H9 (cell line): ENCODE results near the gene MYMK. TPM values are rescaled to one million over a fixed set of nuclear protein-coding genes. Genes with fewer than 3 reads are reported as not detected.

ENCODE experiments used
- DNase-seq: peaks from one replicate; pipeline ENCODE4 v3.0.0-alpha.2; 2017
- H2AFZ ChIP-seq: one replicate; pipeline ENCODE4 v1.6.1; 2013; ENCODE audit warnings: mild to moderate bottlenecking, low read length, control low read depth, moderate library complexity
- H2AK5ac ChIP-seq: 2 replicates; pipeline ENCODE4 v1.6.1; 2013; ENCODE audit warnings: low read length, control low read depth, mixed read lengths; ENCODE audit not compliant: insufficient read length
- H2BK120ac ChIP-seq: one replicate; pipeline ENCODE4 v1.6.1; 2013; ENCODE audit warnings: low read depth, mild to moderate bottlenecking, low read length, control low read depth, inconsistent platforms; ENCODE audit not compliant: poor library complexity, severe bottlenecking
- H2BK12ac ChIP-seq: 2 replicates; pipeline ENCODE4 v1.6.1; 2013; ENCODE audit warnings: low read length, control low read depth, mixed read lengths, low read depth; ENCODE audit not compliant: insufficient read length
- H2BK15ac ChIP-seq: 2 replicates; pipeline ENCODE4 v1.6.1; 2013; ENCODE audit warnings: low read depth, low read length, control low read depth
- H2BK20ac ChIP-seq: one replicate; pipeline ENCODE4 v1.6.1; 2013; ENCODE audit warnings: low read depth, mild to moderate bottlenecking, low read length, control low read depth, inconsistent platforms; ENCODE audit not compliant: poor library complexity, severe bottlenecking
- H2BK5ac ChIP-seq: 2 replicates; pipeline ENCODE4 v1.6.1; 2013; ENCODE audit warnings: low read length, control low read depth, mixed read lengths; ENCODE audit not compliant: insufficient read length
- H3K14ac ChIP-seq: 2 replicates; pipeline ENCODE4 v1.6.1; 2013; ENCODE audit warnings: low read length, control low read depth; ENCODE audit not compliant: insufficient read depth
- H3K18ac ChIP-seq: 2 replicates; pipeline ENCODE4 v1.6.1; 2013; ENCODE audit warnings: low read depth, mild to moderate bottlenecking, mixed read lengths, low read length, control low read depth; ENCODE audit not compliant: insufficient read length
- H3K23ac ChIP-seq: 2 replicates; pipeline ENCODE4 v1.6.1; 2013; ENCODE audit warnings: low read length, control low read depth, mixed read lengths, low read depth; ENCODE audit not compliant: insufficient read length
- H3K23me2 ChIP-seq: 2 replicates; pipeline ENCODE4 v1.6.1; 2013; ENCODE audit warnings: low read depth, mild to moderate bottlenecking, mixed read lengths, low read length, control low read depth; ENCODE audit not compliant: insufficient read length, poor library complexity, severe bottlenecking
- H3K27ac ChIP-seq: 2 replicates; pipeline ENCODE4 v1.5.1; 2013; ENCODE audit warnings: low read length, control low read depth, mixed read lengths, low read depth; ENCODE audit not compliant: insufficient read length
- H3K27me3 ChIP-seq: 2 replicates; pipeline ENCODE4 v1.6.1; 2013; ENCODE audit warnings: low read length, control low read depth, inconsistent platforms; ENCODE audit not compliant: insufficient read depth
- H3K4ac ChIP-seq: 2 replicates; pipeline ENCODE4 v1.6.1; 2013; ENCODE audit warnings: low read depth, mild to moderate bottlenecking, control low read depth, inconsistent platforms, low read length, moderate library complexity
- H3K4me1 ChIP-seq: 2 replicates; pipeline ENCODE4 v1.6.1; 2013; ENCODE audit warnings: low read length, control low read depth, inconsistent platforms; ENCODE audit not compliant: insufficient read depth
- H3K4me2 ChIP-seq: 2 replicates; pipeline ENCODE4 v1.6.1; 2013; ENCODE audit warnings: low read length, control low read depth, mixed read lengths; ENCODE audit not compliant: insufficient read length, insufficient read depth
- H3K56ac ChIP-seq: 2 replicates; pipeline ENCODE4 v1.6.1; 2013; ENCODE audit warnings: low read depth, mild to moderate bottlenecking, mixed read lengths, low read length, control low read depth; ENCODE audit not compliant: insufficient read length
- H3K79me1 ChIP-seq: 2 replicates; pipeline ENCODE4 v1.6.1; 2013; ENCODE audit warnings: low read depth, mild to moderate bottlenecking, moderate library complexity, low read length, control low read depth, inconsistent platforms; ENCODE audit not compliant: insufficient read depth, poor library complexity, severe bottlenecking
- H3K79me2 ChIP-seq: 2 replicates; pipeline ENCODE4 v1.6.1; 2013; ENCODE audit warnings: low read length, control low read depth, inconsistent platforms; ENCODE audit not compliant: insufficient read depth
- H3K9ac ChIP-seq: 2 replicates; pipeline ENCODE4 v1.6.1; 2013; ENCODE audit warnings: low read length, control low read depth, mixed read lengths; ENCODE audit not compliant: insufficient read length; ENCODE audit errors: extremely low read depth
- H3K9me3 ChIP-seq: one replicate; pipeline ENCODE4 v1.6.1; 2013; ENCODE audit warnings: low read depth, low read length, inconsistent platforms; ENCODE audit not compliant: control insufficient read depth
- H3T11ph ChIP-seq: one replicate; pipeline ENCODE4 v1.6.1; 2013; ENCODE audit warnings: mild to moderate bottlenecking, low read length, control low read depth, inconsistent platforms
- H4K20me1 ChIP-seq: one replicate; pipeline ENCODE4 v1.6.1; 2013; ENCODE audit not compliant: control insufficient read depth, insufficient read length, insufficient read depth
- H4K5ac ChIP-seq: 2 replicates; pipeline ENCODE4 v1.6.1; 2013; ENCODE audit warnings: low read depth, mild to moderate bottlenecking, mixed read lengths, low read length, control low read depth; ENCODE audit not compliant: insufficient read length
- H4K8ac ChIP-seq: replicated peaks from 2 replicates; pipeline ENCODE4 v1.6.1; 2013; ENCODE audit warnings: low read length, control low read depth, mixed read lengths, low read depth; ENCODE audit not compliant: insufficient read length
- H4K91ac ChIP-seq: 2 replicates; pipeline ENCODE4 v1.6.1; 2013; ENCODE audit warnings: low read depth, mild to moderate bottlenecking, moderate library complexity, mixed read lengths, low read length, control low read depth; ENCODE audit not compliant: insufficient read length
- H3K27ac Mint-ChIP-seq, 3 experiments: 2 replicates in 2 of 3; 3 replicates in 1 of 3; pipeline ENCODE4 v1.8.0; 2020 to 2021; ENCODE audit warnings: mixed read lengths in 3 of 3, mild to moderate bottlenecking in 1 of 3, moderate library complexity in 1 of 3
- H3K27me3 Mint-ChIP-seq: 2 replicates; pipeline ENCODE4 v1.8.0; 2021; ENCODE audit warnings: low read depth, mild to moderate bottlenecking, moderate library complexity, mixed read lengths
- H3K36me3 Mint-ChIP-seq, 3 experiments: 2 replicates in 2 of 3; 3 replicates in 1 of 3; pipeline ENCODE4 v1.8.0; 2020 to 2021; ENCODE audit warnings: low read depth in 3 of 3, mixed read lengths in 3 of 3; ENCODE audit not compliant: insufficient read depth in 1 of 3
- H3K4me1 Mint-ChIP-seq, 2 experiments: 2 replicates each; pipeline ENCODE4 v1.8.0; 2020; ENCODE audit warnings: mixed read lengths in 2 of 2
- H3K4me3 Mint-ChIP-seq, 2 experiments: 2 replicates in 1 of 2; 3 replicates in 1 of 2; pipeline ENCODE4 v1.8.0; 2020 to 2021; ENCODE audit warnings: mild to moderate bottlenecking in 2 of 2, mixed read lengths in 2 of 2, moderate library complexity in 1 of 2
- H3K9me3 Mint-ChIP-seq, 2 experiments: 2 replicates in 1 of 2; 3 replicates in 1 of 2; pipeline ENCODE4 v1.8.0; 2020; ENCODE audit warnings: mild to moderate bottlenecking in 2 of 2, mixed read lengths in 2 of 2, moderate library complexity in 1 of 2
- WGBS: extraction: QIAGEN DNeasy Blood & Tissue Kit; methylation state at CpG from one replicate; pipeline ENCODE4 v1.1.7; 2013; ENCODE audit warnings: missing lambda C conversion rate, low lambda C conversion rate, mixed read lengths; ENCODE audit not compliant: insufficient read length; ENCODE audit errors: extremely low coverage; 5-methylcytosine and 5-hydroxymethylcytosine counted together
- total RNA-seq: library from RNA; stranded (reverse); gene quantifications from 2 replicates; pipeline ENCODE4 v1.2.1, GENCODE V29; 2021
- TF ChIP-seq, protein P1 (sequence below): fragments of 200-600 bp; sonication (generic); conservative IDR thresholded peaks from 3 replicates; pipeline ENCODE4 v1.8.0; 2021; ENCODE audit warnings: antibody characterized with exemption, mild to moderate bottlenecking

MYMK gene
- total RNA-seq, 1 experiment from 2014 or later = not detected

DNA sequence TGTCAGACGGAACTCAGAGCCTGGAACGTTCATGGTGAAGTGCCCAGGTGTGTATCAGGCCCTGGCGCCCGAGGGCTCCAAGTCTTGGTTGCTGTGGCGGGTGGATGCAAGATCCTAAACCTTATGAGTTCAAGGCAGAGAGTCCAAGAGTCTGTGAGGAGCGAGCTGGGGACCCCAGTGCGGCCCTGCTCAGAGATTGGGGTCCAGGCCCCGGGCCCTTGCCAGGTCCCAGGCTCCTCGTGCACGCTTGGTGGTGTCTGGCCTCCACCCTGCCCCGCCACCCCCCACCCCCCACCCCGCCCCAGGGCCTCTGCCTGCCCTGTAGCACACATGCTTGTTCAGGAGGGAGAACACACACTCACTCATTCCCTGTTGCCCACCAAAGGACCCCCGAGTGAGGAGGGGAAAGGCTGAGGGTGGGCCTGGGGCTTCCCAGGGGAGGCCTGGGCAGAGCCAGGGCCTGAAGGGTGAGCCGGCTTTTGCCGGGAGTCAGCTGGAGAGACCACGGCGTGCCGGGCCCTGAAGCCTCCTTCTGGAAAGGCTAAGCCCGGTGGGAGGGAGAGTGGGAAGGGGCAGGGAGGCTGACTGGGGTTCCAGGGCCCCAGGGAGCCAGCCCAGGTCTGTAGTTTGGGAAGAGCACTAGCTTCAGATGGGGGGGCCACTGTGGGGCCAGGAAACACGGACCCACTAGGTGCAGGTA, 47.3 kb upstream of the MYMK start:
- no peak overlapping the region for H3K56ac ChIP-seq
- no peak overlapping the region for H3K23ac ChIP-seq

More for the DNA sequence above, 47.3 kb upstream of the MYMK start:
- H3K4ac ChIP-seq = no peak overlapping the region
- no peak overlapping the region for H3K18ac ChIP-seq
- H2BK120ac ChIP-seq = no peak overlapping the region
- no peak overlapping the region for H3K4me2 ChIP-seq
- H4K5ac ChIP-seq = no peak overlapping the region
- Mint-ChIP-seq H3K27me3 (peaks cover 3% of the 10 kb centered on the region; the same call in 1 of the 2 replicates), H3K36me3 (no peaks in the 10 kb centered on the region; a peak in 1 of 7 replicates), H3K4me1 (peaks cover 10 to 21% of the 10 kb centered on the region in 2 experiments), H3K9me3 (no peaks in the 10 kb centered on the region), H3K4me3 (no peak overlapping the region), H3K27ac (no peak overlapping the region)
- H2BK20ac ChIP-seq = no peak overlapping the region
- no peak overlapping the region for H3T11ph ChIP-seq
- H2AK5ac ChIP-seq = no peak overlapping the region
- WGBS = no CpG with 5 or more reads among the region's 20 CpGs
- H3K4me1 ChIP-seq = no peaks in the 10 kb centered on the region; the same call in 1 of the 2 replicates
- no peak overlapping the region for H2AFZ ChIP-seq
- no peak overlapping the region for H2BK12ac ChIP-seq
- no peak overlapping the region for H2BK5ac ChIP-seq
- no peak overlapping the region for H3K9ac ChIP-seq
- no peak overlapping the region for H3K14ac ChIP-seq
- TF ChIP-seq, protein P1, sequence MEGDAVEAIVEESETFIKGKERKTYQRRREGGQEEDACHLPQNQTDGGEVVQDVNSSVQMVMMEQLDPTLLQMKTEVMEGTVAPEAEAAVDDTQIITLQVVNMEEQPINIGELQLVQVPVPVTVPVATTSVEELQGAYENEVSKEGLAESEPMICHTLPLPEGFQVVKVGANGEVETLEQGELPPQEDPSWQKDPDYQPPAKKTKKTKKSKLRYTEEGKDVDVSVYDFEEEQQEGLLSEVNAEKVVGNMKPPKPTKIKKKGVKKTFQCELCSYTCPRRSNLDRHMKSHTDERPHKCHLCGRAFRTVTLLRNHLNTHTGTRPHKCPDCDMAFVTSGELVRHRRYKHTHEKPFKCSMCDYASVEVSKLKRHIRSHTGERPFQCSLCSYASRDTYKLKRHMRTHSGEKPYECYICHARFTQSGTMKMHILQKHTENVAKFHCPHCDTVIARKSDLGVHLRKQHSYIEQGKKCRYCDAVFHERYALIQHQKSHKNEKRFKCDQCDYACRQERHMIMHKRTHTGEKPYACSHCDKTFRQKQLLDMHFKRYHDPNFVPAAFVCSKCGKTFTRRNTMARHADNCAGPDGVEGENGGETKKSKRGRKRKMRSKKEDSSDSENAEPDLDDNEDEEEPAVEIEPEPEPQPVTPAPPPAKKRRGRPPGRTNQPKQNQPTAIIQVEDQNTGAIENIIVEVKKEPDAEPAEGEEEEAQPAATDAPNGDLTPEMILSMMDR = no peak
- no peak overlapping the region for H4K91ac ChIP-seq
- H3K23me2 ChIP-seq = no peaks in the 10 kb centered on the region
- no peaks in the 10 kb centered on the region for H3K27me3 ChIP-seq
- no peaks in the 10 kb centered on the region for H3K79me1 ChIP-seq
- H3K27ac ChIP-seq = no peak overlapping the region
- no peak for DNase-seq
- H2BK15ac ChIP-seq = no peak overlapping the region
- no peaks in the 10 kb centered on the region for H3K79me2 ChIP-seq
- no peaks in the 10 kb centered on the region for H4K20me1 ChIP-seq
- H4K8ac ChIP-seq = no peak overlapping the region
- H3K9me3 ChIP-seq = no peaks in the 10 kb centered on the region
